ENCODE measurements around the gene OPA3. TPM values are rescaled to one million over a fixed set of nuclear protein-coding genes. Genes with fewer than 3 reads are reported as not detected.

OPA3 gene
- polyA plus RNA-seq, 3 donors, result 9.9 to 12.6 (median 12.4) TPM

- no peak for DNase-seq
Measured at GRCh38 chr19:45601524-45602374, 17.1 kb upstream of the OPA3 start, which contains the start of gene GPR4. Gene GPR4 (minus strand): TSS chr19:45602212. CDS start chr19:45591866, 10,346 bp downstream.

- no peak for DNase-seq
Measured at GRCh38 chr19:45601115-45601514, 16.5 kb upstream of the OPA3 start.

GRCh38 chr19:45600340-45600885 lies 15.8 kb upstream of the OPA3 start:
- DNase-seq, result no peak

- DNase-seq, result no peak
Measured at GRCh38 chr19:45599286-45599685, 14.7 kb upstream of the OPA3 start.

- no peak for DNase-seq
Measured at GRCh38 chr19:45598267-45599001, 13.8 kb upstream of the OPA3 start.

GRCh38 chr19:45597425-45598111 lies 13.0 kb upstream of the OPA3 start:
- DNase-seq, result no peak

GRCh38 chr19:45595814-45596213 lies 11.2 kb upstream of the OPA3 start:
- DNase-seq, result no peak

GRCh38 chr19:45593520-45593919 lies 8.9 kb upstream of the OPA3 start:
- no peak for DNase-seq

DNA sequence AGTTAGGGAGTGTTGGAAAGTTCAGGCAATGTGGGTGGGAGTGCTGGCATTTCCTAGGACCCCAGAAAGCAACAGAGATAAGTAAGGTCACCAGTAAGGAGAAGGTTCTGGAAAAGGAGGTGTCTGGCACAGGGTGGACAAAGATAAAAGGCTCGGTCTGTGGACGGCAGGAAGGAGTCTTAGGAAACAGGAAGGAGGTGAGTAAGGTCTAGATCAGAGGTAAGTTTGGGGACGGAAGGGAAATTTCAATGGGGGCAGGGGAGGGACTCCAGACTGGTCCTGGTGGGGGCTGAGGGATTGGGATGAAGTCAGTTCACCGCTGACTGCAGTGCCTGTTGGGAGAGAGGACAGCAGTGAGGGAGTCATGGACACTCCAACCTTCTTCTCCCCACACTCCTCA lies 7.8 kb upstream of the OPA3 start:
- no peak for DNase-seq

GRCh38 chr19:45591638-45592005 lies 7.0 kb upstream of the OPA3 start:
- no peak for DNase-seq

GRCh38 chr19:45591004-45591637 lies 6.5 kb upstream of the OPA3 start:
- peak; percentile 40 for DNase-seq

- no peak for DNase-seq
Measured at GRCh38 chr19:45590300-45591003, 5.8 kb upstream of the OPA3 start.

- no peak for DNase-seq
Measured at GRCh38 chr19:45589768-45590167, 5.2 kb upstream of the OPA3 start.

DNA sequence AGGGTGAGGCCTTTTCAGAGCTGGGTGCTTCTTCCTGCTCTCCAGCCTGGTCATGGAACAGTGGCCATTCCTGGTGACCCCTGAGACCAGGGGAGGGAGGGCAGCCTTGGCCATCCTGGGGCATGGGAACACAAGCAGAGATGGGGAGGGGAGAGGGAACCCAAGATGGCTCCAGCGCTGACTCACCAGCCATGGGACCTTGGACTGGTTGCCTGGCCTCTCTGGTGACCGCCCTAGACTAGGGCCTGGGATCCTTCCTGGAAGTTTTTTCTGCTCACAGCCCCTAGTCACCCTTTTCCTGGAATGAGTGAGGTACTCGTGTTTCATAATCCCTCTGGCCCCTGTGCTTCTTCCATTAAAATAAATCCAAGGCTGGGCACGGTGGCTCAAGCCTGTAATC lies 3.3 kb upstream of the OPA3 start:
- no peak for DNase-seq

DNA sequence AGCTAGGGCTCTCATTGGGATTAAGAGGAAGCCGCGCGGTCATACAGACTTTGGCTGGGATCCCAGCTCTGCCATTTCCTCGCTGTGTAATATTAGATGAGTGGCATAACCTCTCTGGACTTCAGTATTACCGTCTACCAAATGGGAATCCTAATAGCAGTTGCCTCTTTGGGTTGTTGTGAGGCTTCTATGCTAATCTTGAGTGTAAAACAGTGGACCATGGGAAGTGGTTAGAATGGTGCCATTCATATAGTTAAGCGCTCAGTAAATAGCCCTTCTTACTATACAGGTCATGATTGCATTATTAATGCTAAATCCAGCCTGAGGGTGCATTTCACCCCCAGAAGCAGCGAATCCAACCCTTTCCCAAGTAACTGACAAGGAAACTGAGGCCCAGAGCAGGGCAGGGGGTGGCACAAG lies 566 bp upstream of the OPA3 start:
- no peak for DNase-seq

DNA sequence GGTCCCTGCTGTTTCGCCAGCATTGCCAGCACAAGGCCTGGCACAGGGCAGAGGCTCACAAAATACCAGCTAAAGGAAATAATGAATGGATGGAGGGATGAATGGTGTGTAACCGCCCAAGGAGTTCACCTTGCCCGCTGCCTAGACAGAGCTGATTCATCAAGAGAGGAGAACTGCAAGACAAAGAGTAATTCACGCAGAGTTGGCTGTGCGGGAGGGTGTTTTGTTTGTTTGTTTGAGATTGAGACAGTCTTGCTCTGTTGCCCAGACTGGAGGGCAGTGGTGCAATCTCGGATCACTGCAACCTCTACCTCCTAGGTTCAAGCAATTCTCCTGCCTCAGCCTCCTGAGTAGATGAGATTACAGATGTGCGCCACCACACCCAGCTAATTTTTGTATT lies 3.0 kb downstream of the OPA3 start:
- no peak for DNase-seq

DNA sequence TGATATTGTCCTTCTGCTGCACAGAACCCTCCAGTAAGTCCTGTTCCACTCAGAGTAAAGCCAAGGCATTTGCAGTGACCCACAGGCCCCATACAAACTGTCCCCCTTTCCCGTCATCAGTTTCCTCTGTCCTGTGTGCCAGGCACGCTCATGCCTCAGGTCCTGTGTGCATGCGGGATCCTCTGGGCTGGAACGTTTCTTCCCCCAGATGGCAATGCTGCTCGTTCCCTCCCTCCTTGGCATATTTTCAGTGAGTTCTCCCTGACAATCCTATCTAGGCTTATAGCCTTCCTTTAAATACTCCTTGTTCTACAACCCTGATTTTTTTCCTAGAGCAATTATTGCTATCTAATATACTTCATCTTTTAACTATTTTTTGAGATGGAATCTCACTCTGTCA lies 5.7 kb downstream of the OPA3 start:
- no peak for DNase-seq

DNA sequence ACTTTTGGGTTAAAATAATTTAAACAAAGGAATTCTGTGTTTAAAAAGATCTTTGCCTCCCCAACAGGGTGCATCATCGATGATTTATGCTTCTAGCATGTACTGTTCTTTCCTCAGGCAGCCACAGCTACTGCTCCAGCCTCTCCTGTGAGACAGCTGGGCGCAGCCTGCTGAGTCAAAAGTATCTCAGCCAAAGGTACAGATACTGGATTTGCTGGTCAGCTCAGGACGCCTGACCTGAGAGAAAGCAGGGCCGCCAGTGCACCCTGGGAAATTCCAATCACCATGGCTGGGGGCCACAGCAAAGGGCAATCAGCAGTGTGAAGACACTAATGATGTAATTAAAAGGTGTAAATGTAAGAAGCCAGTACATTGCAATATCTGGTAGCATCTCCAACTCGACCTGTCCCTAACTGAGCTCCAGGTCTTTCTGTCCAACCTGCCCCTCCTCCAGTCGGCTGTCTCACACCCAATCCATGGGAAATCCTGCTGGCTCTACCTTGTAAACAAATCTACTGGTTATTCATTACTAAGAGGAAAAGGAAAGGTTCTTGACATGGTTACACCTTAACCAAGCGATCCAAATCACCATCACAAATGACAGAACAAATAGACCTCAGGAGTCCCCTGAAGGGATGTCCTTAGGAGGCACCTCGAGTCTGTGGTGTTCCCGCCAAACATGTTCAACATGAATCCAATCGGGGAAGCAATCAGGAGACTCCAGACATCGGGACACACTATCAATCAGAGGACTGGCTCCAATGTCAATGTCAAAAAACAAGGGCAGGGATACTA lies 7.3 kb downstream of the OPA3 start:
- DNase-seq, result peak; percentile 34

DNA sequence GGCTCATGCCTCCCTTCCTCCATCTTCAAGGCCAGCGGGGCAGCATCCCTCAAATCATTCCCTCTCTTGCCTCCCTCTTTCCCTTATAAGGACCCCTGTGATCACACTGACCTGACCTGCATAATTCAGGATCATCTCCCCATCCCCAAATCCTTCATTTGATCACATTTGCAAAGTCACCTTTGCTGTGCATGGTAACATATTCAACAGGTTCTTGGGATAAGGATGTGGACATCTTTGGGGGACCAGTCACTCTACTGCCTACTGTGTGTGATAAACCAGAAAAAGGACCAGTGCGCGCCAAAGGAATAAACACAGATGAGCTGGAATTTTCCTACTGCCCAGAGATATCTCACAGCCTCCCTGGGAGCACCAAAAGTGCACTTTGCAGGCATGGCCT lies 7.9 kb downstream of the OPA3 start:
- DNase-seq, result no peak

DNA sequence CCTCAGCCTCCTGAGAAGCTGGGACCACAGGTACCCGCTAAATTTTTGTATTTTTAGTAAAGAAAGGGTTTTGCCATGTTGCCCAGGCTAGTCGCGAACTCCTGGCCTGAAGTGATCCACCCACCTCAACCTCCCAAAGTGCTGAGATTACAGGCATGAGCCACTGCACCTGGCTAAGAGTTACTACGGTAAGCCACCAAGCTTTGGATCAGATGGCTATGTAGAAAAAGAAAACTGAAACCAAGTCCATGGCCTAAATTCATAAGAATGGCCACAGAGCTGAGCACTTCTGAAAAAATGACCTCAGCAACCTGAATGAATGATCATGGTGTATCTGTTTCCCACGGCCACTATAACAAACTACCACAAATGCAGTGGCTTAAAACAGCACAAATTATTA lies 9.4 kb downstream of the OPA3 start:
- DNase-seq, result no peak
